DND-41 (cell line): ENCODE measurements around the gene KRTAP16-1.

ENCODE experiments used
- ATAC-seq: fragments of 200-7000 bp; cut with Tn5 transposase; 3 replicates; pipeline ENCODE4 v1.9.1; 2021; ENCODE audit warnings: low read depth; ENCODE audit not compliant: insufficient read depth
- DNase-seq: peaks from one replicate; pipeline ENCODE4 v3.0.0-alpha.2; 2020
- H2AFZ ChIP-seq: 2 replicates; pipeline ENCODE4 v1.6.0; 2012; ENCODE audit warnings: low read depth, low read length
- H3K27ac ChIP-seq: 2 replicates; pipeline ENCODE4 v1.5.1; 2012; ENCODE audit warnings: low read length, inconsistent platforms
- H3K27me3 ChIP-seq: fragments of 200-600 bp; sonication (generic); 2 replicates; pipeline ENCODE4 v1.6.0; 2012; ENCODE audit warnings: low read length, mild to moderate bottlenecking, inconsistent platforms; ENCODE audit not compliant: insufficient read depth, poor library complexity
- H3K36me3 ChIP-seq: 2 replicates; pipeline ENCODE4 v1.5.1; 2012; ENCODE audit warnings: low read length, inconsistent platforms; ENCODE audit not compliant: insufficient read depth
- H3K4me1 ChIP-seq: 2 replicates; pipeline ENCODE4 v1.5.1; 2012; ENCODE audit warnings: mild to moderate bottlenecking, low read length; ENCODE audit not compliant: insufficient read depth
- H3K4me2 ChIP-seq: 2 replicates; pipeline ENCODE4 v1.6.0; 2012; ENCODE audit warnings: mild to moderate bottlenecking, moderate library complexity, low read length, inconsistent platforms; ENCODE audit not compliant: insufficient read depth
- H3K4me3 ChIP-seq, 2 experiments: fragments of 200-600 bp in 1 of 2; shearing (Covaris generic) in 1 of 2; 2 replicates each; pipeline ENCODE4 v1.5.1; 2012 to 2016; ENCODE audit warnings: inconsistent platforms in 2 of 2, low read length in 2 of 2, mild to moderate bottlenecking in 2 of 2, low read depth in 1 of 2, moderate library complexity in 1 of 2
- H3K79me2 ChIP-seq: 2 replicates; pipeline ENCODE4 v1.6.0; 2012; ENCODE audit warnings: low read length, inconsistent platforms; ENCODE audit not compliant: insufficient read depth
- H3K9ac ChIP-seq: 2 replicates; pipeline ENCODE4 v1.6.0; 2012; ENCODE audit warnings: low read depth, mild to moderate bottlenecking, inconsistent platforms, low read length, moderate library complexity
- H3K9me3 ChIP-seq: 2 replicates; pipeline ENCODE4 v1.5.1; 2012; ENCODE audit warnings: low read length, moderate library complexity, mild to moderate bottlenecking, inconsistent platforms; ENCODE audit not compliant: insufficient read depth, severe bottlenecking
- H4K20me1 ChIP-seq: 2 replicates; pipeline ENCODE4 v1.6.0; 2012; ENCODE audit warnings: low read length; ENCODE audit not compliant: insufficient read depth
- EZH2 ChIP-seq: IDR thresholded peaks from 3 replicates; pipeline ENCODE4 v1.6.1; 2012; ENCODE audit warnings: borderline replicate concordance, low read depth, mild to moderate bottlenecking, moderate library complexity, low read length, inconsistent platforms; ENCODE audit not compliant: severe bottlenecking
- TF ChIP-seq, protein P1 (sequence below): IDR thresholded peaks from 2 replicates; pipeline ENCODE4 v1.5.1; 2012; ENCODE audit warnings: borderline replicate concordance, low read length, moderate library complexity, mild to moderate bottlenecking; ENCODE audit not compliant: poor library complexity, severe bottlenecking; ENCODE audit errors: extremely low read depth

Gene KRTAP16-1

DNA sequence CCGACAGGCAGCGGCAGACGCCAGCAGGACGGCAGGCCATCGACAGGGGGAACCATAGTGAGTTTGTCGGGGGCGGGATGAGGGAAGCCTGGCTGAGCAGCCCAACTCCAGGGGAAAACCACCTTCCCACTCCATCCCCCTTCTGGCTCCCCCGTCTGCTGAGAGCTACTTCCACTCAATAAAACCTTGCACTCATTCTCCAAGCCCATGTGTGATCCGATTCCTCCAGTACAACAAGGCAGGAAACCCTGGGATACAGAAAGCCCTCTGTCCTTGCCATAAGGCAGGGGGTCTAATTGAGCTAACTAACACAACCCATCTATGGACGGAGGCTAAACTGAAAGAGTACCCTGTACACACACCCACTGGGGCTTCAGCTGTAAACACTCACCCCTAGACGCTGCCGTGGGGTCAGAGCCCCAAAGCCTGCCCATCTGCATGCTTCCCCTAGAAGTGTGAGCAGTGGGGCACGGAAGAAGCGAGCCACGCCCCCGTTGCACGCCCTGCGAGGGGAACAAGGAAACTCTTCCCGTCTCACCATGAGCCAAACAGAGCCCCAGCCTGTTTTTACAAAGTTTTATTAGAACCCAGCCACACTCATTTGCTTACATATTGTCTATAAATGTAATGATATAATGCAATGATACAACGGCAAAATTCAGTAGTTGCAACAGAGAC is 10.5 kb downstream of the KRTAP16-1 start:
- H3K27ac ChIP-seq, result no peak overlapping the region
- H4K20me1 ChIP-seq, result no peaks in the 10 kb centered on the region
- no peaks in the 10 kb centered on the region for H3K9me3 ChIP-seq
- ATAC-seq, result no peak
- peaks cover 6% of the 10 kb centered on the region for H3K27me3 ChIP-seq
- no peaks in the 10 kb centered on the region for H3K36me3 ChIP-seq
- H3K79me2 ChIP-seq, result no peaks in the 10 kb centered on the region
- no peaks in the 10 kb centered on the region for H3K4me1 ChIP-seq
- no peak overlapping the region for H3K4me3 ChIP-seq
- H2AFZ ChIP-seq, result no peak overlapping the region
- no peak overlapping the region for H3K4me2 ChIP-seq
- H3K9ac ChIP-seq, result no peak overlapping the region
- TF ChIP-seq, protein P1, sequence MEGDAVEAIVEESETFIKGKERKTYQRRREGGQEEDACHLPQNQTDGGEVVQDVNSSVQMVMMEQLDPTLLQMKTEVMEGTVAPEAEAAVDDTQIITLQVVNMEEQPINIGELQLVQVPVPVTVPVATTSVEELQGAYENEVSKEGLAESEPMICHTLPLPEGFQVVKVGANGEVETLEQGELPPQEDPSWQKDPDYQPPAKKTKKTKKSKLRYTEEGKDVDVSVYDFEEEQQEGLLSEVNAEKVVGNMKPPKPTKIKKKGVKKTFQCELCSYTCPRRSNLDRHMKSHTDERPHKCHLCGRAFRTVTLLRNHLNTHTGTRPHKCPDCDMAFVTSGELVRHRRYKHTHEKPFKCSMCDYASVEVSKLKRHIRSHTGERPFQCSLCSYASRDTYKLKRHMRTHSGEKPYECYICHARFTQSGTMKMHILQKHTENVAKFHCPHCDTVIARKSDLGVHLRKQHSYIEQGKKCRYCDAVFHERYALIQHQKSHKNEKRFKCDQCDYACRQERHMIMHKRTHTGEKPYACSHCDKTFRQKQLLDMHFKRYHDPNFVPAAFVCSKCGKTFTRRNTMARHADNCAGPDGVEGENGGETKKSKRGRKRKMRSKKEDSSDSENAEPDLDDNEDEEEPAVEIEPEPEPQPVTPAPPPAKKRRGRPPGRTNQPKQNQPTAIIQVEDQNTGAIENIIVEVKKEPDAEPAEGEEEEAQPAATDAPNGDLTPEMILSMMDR, result no peak
- no peak for TF ChIP-seq EZH2
- DNase-seq, result no peak

DNA sequence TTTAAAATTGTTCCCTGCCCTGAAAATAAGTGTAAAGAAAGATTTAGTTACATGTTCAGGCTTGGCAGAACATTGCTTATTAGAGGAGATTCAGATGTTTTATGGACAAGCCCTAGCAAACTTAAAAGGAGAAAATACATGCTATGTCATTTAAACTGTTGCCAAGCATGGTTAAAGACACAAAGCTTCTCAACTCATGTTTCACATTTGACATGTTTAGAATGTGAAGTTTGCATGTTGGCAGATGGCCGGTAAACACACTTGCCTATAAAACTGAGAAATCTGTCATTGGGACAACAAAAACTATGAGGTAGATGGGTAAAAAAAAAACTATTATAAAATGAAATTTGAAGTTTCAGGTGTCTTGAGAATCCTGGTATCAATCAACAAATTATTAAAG is 12.3 kb downstream of the KRTAP16-1 start:
- DNase-seq (no peak), ATAC-seq (no peak)
- Histone ChIP-seq H3K4me1 (no peaks in the 10 kb centered on the region), H3K79me2 (no peaks in the 10 kb centered on the region), H3K4me2 (no peak overlapping the region), H3K36me3 (no peaks in the 10 kb centered on the region), H2AFZ (no peak overlapping the region), H3K9me3 (no peaks in the 10 kb centered on the region), H3K9ac (no peak overlapping the region), H4K20me1 (no peaks in the 10 kb centered on the region), H3K27me3 (peaks cover 6% of the 10 kb centered on the region), H3K27ac (no peak overlapping the region), H3K4me3 (no peak overlapping the region)
- TF ChIP-seq, protein P1, result no peak
- TF ChIP-seq EZH2, result no peak

DNA sequence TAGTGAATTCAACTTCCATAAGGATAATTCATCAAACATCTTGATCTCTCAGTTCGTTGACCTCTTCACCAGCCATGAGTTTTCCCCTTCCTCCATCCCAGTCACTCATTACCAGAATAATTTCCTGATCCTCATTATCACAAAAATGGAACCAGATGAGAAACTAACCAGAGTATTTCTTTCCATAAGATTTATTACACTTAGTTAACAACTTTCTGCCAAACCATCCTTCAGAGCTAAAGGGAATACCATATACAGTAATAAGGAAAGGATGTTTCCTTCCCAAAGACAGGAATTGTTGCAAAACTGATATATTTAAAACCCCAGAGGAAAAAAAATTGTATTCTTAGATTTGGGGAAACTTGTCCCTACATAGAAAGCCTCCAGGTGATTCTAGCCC is 15.1 kb downstream of the KRTAP16-1 start:
- Histone ChIP-seq H2AFZ (no peak overlapping the region), H3K36me3 (no peaks in the 10 kb centered on the region), H4K20me1 (no peaks in the 10 kb centered on the region), H3K79me2 (no peaks in the 10 kb centered on the region), H3K4me1 (no peaks in the 10 kb centered on the region), H3K27ac (no peak overlapping the region), H3K4me2 (no peak overlapping the region), H3K27me3 (peaks cover 5% of the 10 kb centered on the region), H3K9ac (no peak overlapping the region), H3K4me3 (no peak overlapping the region), H3K9me3 (no peaks in the 10 kb centered on the region)
- ATAC-seq, result no peak
- no peak for TF ChIP-seq EZH2
- TF ChIP-seq, protein P1, result no peak
- no peak for DNase-seq
